B cell (primary cell): Measurements from ENCODE around the gene SCUBE1. TPM values are rescaled to one million over a fixed set of nuclear protein-coding genes. Genes with fewer than 3 reads are reported as not detected.

ENCODE experiments used
- ATAC-seq: fragments of 200-7000 bp; cut with Tn5 transposase; one replicate; pipeline ENCODE4 v1.10.0; 2021; ENCODE audit warnings: low read depth, mild to moderate bottlenecking, moderate number of reproducible peaks, moderate library complexity
- CTCF ChIA-PET: fragments of 350-600 bp; sonication (Branson Sonifier 250); formaldehyde crosslinking; loops from one replicate; lab custom pipeline; 2021; ENCODE audit warnings: antibody characterized with exemption, inconsistent platforms; lab: Charles Lee
- POLR2A ChIA-PET: fragments of 350-600 bp; sonication (Branson Sonifier 250); formaldehyde crosslinking; loops from one replicate; lab custom pipeline; 2021; ENCODE audit warnings: antibody characterized with exemption; lab: Charles Lee
- DNase-seq: peaks from one replicate; pipeline ENCODE4 v3.0.0; 2013
- H2AFZ ChIP-seq: 2 replicates; pipeline ENCODE4 v1.6.1; 2012; ENCODE audit warnings: mild to moderate bottlenecking, low read depth, low read length; ENCODE audit not compliant: insufficient read depth, poor library complexity, severe bottlenecking
- H3K27ac ChIP-seq, 2 donors: 1 replicate in 1 of 2; 2 replicates in 1 of 2; pipeline ENCODE4 v1.5.1; 2012 to 2013; ENCODE audit warnings: low read length in 2 of 2, mild to moderate bottlenecking in 2 of 2, moderate library complexity in 1 of 2
- H3K27me3 ChIP-seq, 4 experiments: fragments of 200-600 bp in 1 of 4; sonication (generic) in 1 of 4; replicated peaks in 1 of 4; 1 replicate in 2 of 4; 2 replicates in 2 of 4; pipeline versions ENCODE4 v1.6.1 to v1.7.0; 2013 to 2016; ENCODE audit warnings: low read length in 3 of 4, mild to moderate bottlenecking in 2 of 4, mixed read lengths in 1 of 4, moderate library complexity in 1 of 4; ENCODE audit not compliant: insufficient read depth in 4 of 4, control insufficient read depth in 3 of 4; ENCODE audit errors: control extremely low read depth in 1 of 4
- H3K36me3 ChIP-seq, 2 experiments: replicated peaks in 1 of 2; 1 replicate in 1 of 2; 2 replicates in 1 of 2; pipeline versions ENCODE4 v1.6.1 to v1.7.1; 2013; ENCODE audit warnings: low read length in 1 of 2; ENCODE audit not compliant: insufficient read depth in 2 of 2, control insufficient read depth in 1 of 2; ENCODE audit errors: control extremely low read depth in 1 of 2, extremely low read depth in 1 of 2
- H3K4me1 ChIP-seq, 2 donors: fragments of 200-600 bp in 1 of 2; sonication (generic) in 1 of 2; 1 replicate in 1 of 2; 2 replicates in 1 of 2; pipeline versions ENCODE4 v1.5.1 to v1.6.1; 2013 to 2017; ENCODE audit warnings: low read length in 2 of 2; ENCODE audit not compliant: control insufficient read depth in 2 of 2, insufficient read depth in 2 of 2
- H3K4me2 ChIP-seq: replicated peaks from 2 replicates; pipeline ENCODE3; 2012; ENCODE audit warnings: mild to moderate bottlenecking, low read depth, low read length; ENCODE audit not compliant: poor library complexity, severe bottlenecking
- H3K4me3 ChIP-seq, 5 experiments: fragments of 200-600 bp in 1 of 5; sonication (generic) in 1 of 5; 1 replicate in 3 of 5; 2 replicates in 2 of 5; pipeline versions ENCODE4 v1.5.1 to v1.7.0; 2011 to 2016; ENCODE audit warnings: low read length in 4 of 5, mild to moderate bottlenecking in 4 of 5, low read depth in 2 of 5, control low read depth in 1 of 5, moderate library complexity in 1 of 5; ENCODE audit not compliant: insufficient read depth in 1 of 5; ENCODE audit errors: control extremely low read depth in 1 of 5, extremely low read depth in 1 of 5
- H3K79me2 ChIP-seq: fragments of 200-600 bp; sonication (generic); one replicate; pipeline ENCODE4 v1.6.0; 2016; ENCODE audit warnings: low read length; ENCODE audit not compliant: control insufficient read depth, insufficient read depth
- H3K9ac ChIP-seq: fragments of 200-600 bp; sonication (generic); 2 replicates; pipeline ENCODE4 v1.6.1; 2017; ENCODE audit warnings: mild to moderate bottlenecking, low read length, moderate library complexity
- H3K9me3 ChIP-seq, 3 donors: one replicate each; pipeline versions ENCODE4 v1.6.1 to v1.7.1; 2013; ENCODE audit warnings: low read length in 2 of 3; ENCODE audit not compliant: control insufficient read depth in 2 of 3, insufficient read depth in 1 of 3; ENCODE audit errors: control extremely low read depth in 1 of 3
- H4K20me1 ChIP-seq: 2 replicates; pipeline ENCODE4 v1.6.0; 2012; ENCODE audit warnings: mild to moderate bottlenecking, low read length; ENCODE audit not compliant: insufficient read depth, control insufficient read depth, poor library complexity, severe bottlenecking
- H3K27ac Mint-ChIP-seq: one replicate; pipeline ENCODE4 v1.8.0; 2021; ENCODE audit warnings: mixed read lengths
- H3K27me3 Mint-ChIP-seq: one replicate; pipeline ENCODE4 v1.8.0; 2021; ENCODE audit warnings: mixed read lengths
- H3K4me1 Mint-ChIP-seq: one replicate; pipeline ENCODE4 v1.8.0; 2021; ENCODE audit warnings: mixed read lengths
- H3K4me3 Mint-ChIP-seq: one replicate; pipeline ENCODE4 v1.8.0; 2021; ENCODE audit warnings: mixed read lengths
- H3K9me3 Mint-ChIP-seq: one replicate; pipeline ENCODE4 v1.8.0; 2022; ENCODE audit warnings: mixed read lengths; ENCODE audit not compliant: insufficient read depth
- CTCF ChIP-seq: fragments of 200-600 bp; IDR thresholded peaks from one replicate; pipeline ENCODE4 v1.8.0; 2022; ENCODE audit warnings: antibody characterized with exemption, mild to moderate bottlenecking
- EZH2 ChIP-seq: IDR thresholded peaks from 2 replicates; pipeline ENCODE4 v1.6.1; 2012; ENCODE audit warnings: borderline replicate concordance, low read depth, mild to moderate bottlenecking, moderate library complexity, low read length; ENCODE audit not compliant: insufficient read depth, poor library complexity, severe bottlenecking
- WGBS: methylation state at CpG from one replicate; pipeline ENCODE4 v1.1.5; 2013; ENCODE audit warnings: missing lambda C conversion rate; ENCODE audit not compliant: insufficient coverage; 5-methylcytosine and 5-hydroxymethylcytosine counted together
- intact Hi-C: fragments of 100-400 bp; cut with micrococcal nuclease; formaldehyde crosslinking; loops from one replicate; pipeline ENCODE4 v1.10.0; 2022
- polyA plus RNA-seq: library from polyadenylated mRNA; depleted of rRNA; stranded (reverse); fragments of >200 nt; gene quantifications from 2 replicates; pipeline ENCODE4 v1.2.3, GENCODE V29; 2012
- total RNA-seq, 2 donors: library from RNA; stranded (reverse); fragments of 120-200 nt in 1 of 2; gene quantifications; 1 replicate in 1 of 2; 2 replicates in 1 of 2; pipeline versions ENCODE4 v1.2.3 to v1.2.4, GENCODE V29; 2013 to 2022

SCUBE1 gene
- total and polyA plus RNA-seq, 2 donors (not counting 1 experiment from before 2014, with no cell fraction given) = not detected

GRCh38 chr22:43365715-43366440 lies 22.7 kb upstream of the SCUBE1 start:
- TF ChIP-seq CTCF (no peak), EZH2 (no peak)
- CTCF ChIA-PET = interaction anchor here (1.4 kb wide), 1 partner anchor 134 kb away, joined by 3 read pairs; no protein-coding TSS in a partner anchor
- no peak for ATAC-seq
- Histone ChIP-seq H2AFZ (no peak overlapping the region), H3K4me1 (no peaks in the 10 kb centered on the region), H3K9ac (no peak overlapping the region), H3K27ac (no peak overlapping the region), H3K9me3 (peaks cover 0 to 6% (median 0%) of the 10 kb centered on the region in 3 donors), H3K79me2 (no peaks in the 10 kb centered on the region), H4K20me1 (no peaks in the 10 kb centered on the region), H3K27me3 (peaks cover 0 to 14% (median 5%) of the 10 kb centered on the region in 4 experiments), H3K36me3 (no peaks in the 10 kb centered on the region), H3K4me2 (no peak overlapping the region), H3K4me3 (no peak overlapping the region)
- Mint-ChIP-seq H3K4me3 (no peak overlapping the region), H3K4me1 (no peaks in the 10 kb centered on the region), H3K27me3 (peaks cover 28% of the 10 kb centered on the region), H3K9me3 (no peaks in the 10 kb centered on the region), H3K27ac (no peak overlapping the region)
- WGBS = 94% methylated on average over 2 of the region's 6 CpGs
- intact Hi-C loops = no loop called here
- no peak for DNase-seq
- POLR2A ChIA-PET = no interaction called here

GRCh38 chr22:43364169-43364435 lies 20.9 kb upstream of the SCUBE1 start:
- Histone ChIP-seq H3K9ac (no peak overlapping the region), H3K27ac (no peak overlapping the region), H3K4me3 (no peak overlapping the region), H3K79me2 (no peaks in the 10 kb centered on the region), H3K27me3 (peaks cover 0 to 3% (median under 1%) of the 10 kb centered on the region in 4 experiments), H3K4me1 (no peaks in the 10 kb centered on the region), H3K9me3 (peaks cover 0 to 6% (median 0%) of the 10 kb centered on the region in 3 donors), H4K20me1 (no peaks in the 10 kb centered on the region), H3K36me3 (no peaks in the 10 kb centered on the region), H3K4me2 (no peak overlapping the region), H2AFZ (no peak overlapping the region)
- ATAC-seq (no peak), DNase-seq (no peak)
- CTCF ChIA-PET = interaction anchor here (1.2 to 1.4 kb wide), 2 partner anchors 18 to 132 kb away, joined by 3 to 4 read pairs; no protein-coding TSS in a partner anchor
- H3K9me3 Mint-ChIP-seq = no peaks in the 10 kb centered on the region
- peaks cover 18% of the 10 kb centered on the region for H3K27me3 Mint-ChIP-seq
- H3K27ac Mint-ChIP-seq = no peak overlapping the region
- H3K4me3 Mint-ChIP-seq = no peak overlapping the region
- TF ChIP-seq CTCF = no peak
- no peak for TF ChIP-seq EZH2
- H3K4me1 Mint-ChIP-seq = no peaks in the 10 kb centered on the region
- 97% methylated on average over 6 of the region's 8 CpGs for WGBS
- POLR2A ChIA-PET = no interaction called here
- intact Hi-C loops = no loop called here
